DND-41 (cell line): ENCODE data around the gene KIF24.
"Not testable (repeated sequence)": the region's sequence is repeated elsewhere in the genome, so short reads cannot be mapped to it uniquely, and the experiment has no call there.

Experiments
- ATAC-seq: fragments of 200-7000 bp; cut with Tn5 transposase; 3 replicates; pipeline ENCODE4 v1.9.1; 2021; ENCODE audit warnings: low read depth; ENCODE audit not compliant: insufficient read depth
- DNase-seq: peaks from one replicate; pipeline ENCODE4 v3.0.0-alpha.2; 2020
- H2AFZ ChIP-seq: 2 replicates; pipeline ENCODE4 v1.6.0; 2012; ENCODE audit warnings: low read depth, low read length
- H3K27ac ChIP-seq: 2 replicates; pipeline ENCODE4 v1.5.1; 2012; ENCODE audit warnings: low read length, inconsistent platforms
- H3K27me3 ChIP-seq: fragments of 200-600 bp; sonication (generic); 2 replicates; pipeline ENCODE4 v1.6.0; 2012; ENCODE audit warnings: low read length, mild to moderate bottlenecking, inconsistent platforms; ENCODE audit not compliant: insufficient read depth, poor library complexity
- H3K36me3 ChIP-seq: 2 replicates; pipeline ENCODE4 v1.5.1; 2012; ENCODE audit warnings: low read length, inconsistent platforms; ENCODE audit not compliant: insufficient read depth
- H3K4me1 ChIP-seq: 2 replicates; pipeline ENCODE4 v1.5.1; 2012; ENCODE audit warnings: mild to moderate bottlenecking, low read length; ENCODE audit not compliant: insufficient read depth
- H3K4me2 ChIP-seq: 2 replicates; pipeline ENCODE4 v1.6.0; 2012; ENCODE audit warnings: mild to moderate bottlenecking, moderate library complexity, low read length, inconsistent platforms; ENCODE audit not compliant: insufficient read depth
- H3K4me3 ChIP-seq, 2 experiments: fragments of 200-600 bp in 1 of 2; shearing (Covaris generic) in 1 of 2; 2 replicates each; pipeline ENCODE4 v1.5.1; 2012 to 2016; ENCODE audit warnings: inconsistent platforms in 2 of 2, low read length in 2 of 2, mild to moderate bottlenecking in 2 of 2, low read depth in 1 of 2, moderate library complexity in 1 of 2
- H3K79me2 ChIP-seq: 2 replicates; pipeline ENCODE4 v1.6.0; 2012; ENCODE audit warnings: low read length, inconsistent platforms; ENCODE audit not compliant: insufficient read depth
- H3K9ac ChIP-seq: 2 replicates; pipeline ENCODE4 v1.6.0; 2012; ENCODE audit warnings: low read depth, mild to moderate bottlenecking, inconsistent platforms, low read length, moderate library complexity
- H3K9me3 ChIP-seq: 2 replicates; pipeline ENCODE4 v1.5.1; 2012; ENCODE audit warnings: low read length, moderate library complexity, mild to moderate bottlenecking, inconsistent platforms; ENCODE audit not compliant: insufficient read depth, severe bottlenecking
- H4K20me1 ChIP-seq: 2 replicates; pipeline ENCODE4 v1.6.0; 2012; ENCODE audit warnings: low read length; ENCODE audit not compliant: insufficient read depth
- CTCF ChIP-seq: IDR thresholded peaks from 2 replicates; pipeline ENCODE4 v1.5.1; 2012; ENCODE audit warnings: borderline replicate concordance, low read length, moderate library complexity, mild to moderate bottlenecking; ENCODE audit not compliant: poor library complexity, severe bottlenecking; ENCODE audit errors: extremely low read depth
- EZH2 ChIP-seq: IDR thresholded peaks from 3 replicates; pipeline ENCODE4 v1.6.1; 2012; ENCODE audit warnings: borderline replicate concordance, low read depth, mild to moderate bottlenecking, moderate library complexity, low read length, inconsistent platforms; ENCODE audit not compliant: severe bottlenecking

KIF24 gene

GRCh38 chr9:34369636-34370035, 40.6 kb upstream of the KIF24 start:
- no peaks in the 10 kb centered on the region for H3K9me3 ChIP-seq

GRCh38 chr9:34368796-34369195, 39.7 kb upstream of the KIF24 start:
- not testable (repeated sequence) for H3K9me3 ChIP-seq, H3K79me2 ChIP-seq, H3K4me2 ChIP-seq, H3K27me3 ChIP-seq, H3K4me1 ChIP-seq, H3K9ac ChIP-seq, H2AFZ ChIP-seq, DNase-seq, H3K4me3 ChIP-seq, H4K20me1 ChIP-seq, H3K36me3 ChIP-seq, ATAC-seq, H3K27ac ChIP-seq

More at GRCh38 chr9:34369636-34370035, 40.6 kb upstream of the KIF24 start:
- Histone ChIP-seq H4K20me1 (no peaks in the 10 kb centered on the region), H3K27me3 (no peaks in the 10 kb centered on the region), H2AFZ (no peak overlapping the region), H3K4me1 (no peaks in the 10 kb centered on the region; the same call in 1 of the 2 replicates), H3K9ac (no peak overlapping the region), H3K27ac (no peak overlapping the region), H3K4me2 (no peak overlapping the region), H3K4me3 (no peak overlapping the region), H3K36me3 (no peaks in the 10 kb centered on the region), H3K79me2 (no peaks in the 10 kb centered on the region)
- DNase-seq (no peak), ATAC-seq (no peak)
- TF ChIP-seq EZH2 (no peak), CTCF (no peak)

- H3K27me3 ChIP-seq, H2AFZ ChIP-seq, H3K36me3 ChIP-seq, H3K79me2 ChIP-seq, H3K4me1 ChIP-seq, DNase-seq, ATAC-seq, H3K4me2 ChIP-seq, H3K9me3 ChIP-seq, H4K20me1 ChIP-seq, H3K9ac ChIP-seq, H3K4me3 ChIP-seq, H3K27ac ChIP-seq: not testable (repeated sequence)
Observed at GRCh38 chr9:34367751-34368410, 38.8 kb upstream of the KIF24 start.

GRCh38 chr9:34366365-34366764, 37.3 kb upstream of the KIF24 start:
- Histone ChIP-seq H3K79me2 (no peaks in the 10 kb centered on the region), H2AFZ (no peak overlapping the region), H3K4me2 (no peak overlapping the region), H3K27ac (no peak overlapping the region), H3K27me3 (no peaks in the 10 kb centered on the region), H3K36me3 (no peaks in the 10 kb centered on the region), H4K20me1 (no peaks in the 10 kb centered on the region; the same call in 1 of the 2 replicates), H3K4me3 (no peak overlapping the region), H3K4me1 (no peaks in the 10 kb centered on the region), H3K9me3 (no peaks in the 10 kb centered on the region), H3K9ac (no peak overlapping the region)
- no peak for DNase-seq
- ATAC-seq, result no peak
- TF ChIP-seq CTCF (no peak), EZH2 (no peak)
